CD14-positive monocyte (primary cell): ENCODE measurements around the gene CEP83. TPM values are rescaled to one million over a fixed set of nuclear protein-coding genes. Genes with fewer than 3 reads are reported as not detected.

Source experiments
- DNase-seq, 3 donors: peaks; one replicate each; pipeline ENCODE4 v3.0.0-alpha.2; 2011 to 2022
- H2AFZ ChIP-seq: 2 replicates; pipeline ENCODE4 v1.6.0; 2012; ENCODE audit warnings: mild to moderate bottlenecking, low read depth, low read length, inconsistent platforms; ENCODE audit not compliant: insufficient read depth, poor library complexity, severe bottlenecking
- H3K27ac ChIP-seq, 2 donors: 1 replicate in 1 of 2; 2 replicates in 1 of 2; pipeline ENCODE4 v1.5.1; 2012 to 2013; ENCODE audit warnings: low read length in 2 of 2, control low read depth in 1 of 2, inconsistent platforms in 1 of 2, low read depth in 1 of 2, mild to moderate bottlenecking in 1 of 2
- H3K27me3 ChIP-seq, 2 donors: one replicate each; pipeline versions ENCODE4 v1.6.0 to v1.6.1; 2011 to 2013; ENCODE audit warnings: low read length in 2 of 2; ENCODE audit not compliant: control insufficient read depth in 2 of 2, insufficient read depth in 2 of 2
- H3K36me3 ChIP-seq, 2 donors: replicated peaks in 1 of 2; 1 replicate in 1 of 2; 2 replicates in 1 of 2; pipeline versions ENCODE4 v1.5.1 to v1.6.1; 2012 to 2013; ENCODE audit warnings: low read length in 2 of 2, control low read depth in 1 of 2, inconsistent platforms in 1 of 2, mild to moderate bottlenecking in 1 of 2; ENCODE audit not compliant: insufficient read depth in 2 of 2, control insufficient read depth in 1 of 2
- H3K4me1 ChIP-seq, 2 donors: 1 replicate in 1 of 2; 2 replicates in 1 of 2; pipeline versions ENCODE4 v1.5.1 to v1.6.1; 2012 to 2013; ENCODE audit warnings: low read length in 2 of 2, control low read depth in 1 of 2, inconsistent platforms in 1 of 2, mild to moderate bottlenecking in 1 of 2, moderate library complexity in 1 of 2; ENCODE audit not compliant: insufficient read depth in 2 of 2, control insufficient read depth in 1 of 2
- H3K4me2 ChIP-seq: replicated peaks from 2 replicates; pipeline ENCODE3; 2012; ENCODE audit warnings: low read length, moderate library complexity, mild to moderate bottlenecking; ENCODE audit not compliant: poor library complexity, severe bottlenecking; ENCODE audit errors: extremely low read depth
- H3K4me3 ChIP-seq, 3 experiments: fragments of 200-600 bp in 1 of 3; sonication (generic) in 1 of 3; replicated peaks in 1 of 3; 1 replicate in 2 of 3; 2 replicates in 1 of 3; pipeline ENCODE4 v1.5.1; 2011 to 2013; ENCODE audit warnings: low read length in 3 of 3, mild to moderate bottlenecking in 3 of 3, control low read depth in 2 of 3, low read depth in 2 of 3, inconsistent platforms in 1 of 3, moderate library complexity in 1 of 3
- H3K79me2 ChIP-seq: 2 replicates; pipeline ENCODE4 v1.6.0; 2012; ENCODE audit warnings: mild to moderate bottlenecking, control low read depth, inconsistent platforms, low read length, moderate library complexity; ENCODE audit not compliant: insufficient read depth
- H3K9ac ChIP-seq: 2 replicates; pipeline ENCODE4 v1.6.0; 2017; ENCODE audit warnings: low read length, mild to moderate bottlenecking; ENCODE audit not compliant: insufficient read depth, poor library complexity, severe bottlenecking
- H3K9me3 ChIP-seq, 2 donors: replicated peaks in 1 of 2; 1 replicate in 1 of 2; 2 replicates in 1 of 2; pipeline versions ENCODE4 v1.5.1 to v1.6.1; 2012 to 2013; ENCODE audit warnings: low read length in 2 of 2, control low read depth in 1 of 2; ENCODE audit not compliant: control insufficient read depth in 1 of 2, insufficient read depth in 1 of 2
- H4K20me1 ChIP-seq: 2 replicates; pipeline ENCODE4 v1.6.0; 2012; ENCODE audit warnings: mild to moderate bottlenecking, low read length, control low read depth, moderate library complexity; ENCODE audit not compliant: insufficient read depth
- H3K27ac Mint-ChIP-seq, 7 donors: one replicate each; pipeline ENCODE4 v1.8.0; 2020; ENCODE audit warnings: mild to moderate bottlenecking in 7 of 7, mixed read lengths in 7 of 7, moderate library complexity in 6 of 7, inconsistent platforms in 2 of 7
- H3K27me3 Mint-ChIP-seq, 3 donors: one replicate each; pipeline ENCODE4 v1.8.0; 2021 to 2022; ENCODE audit warnings: low read depth in 3 of 3, mild to moderate bottlenecking in 3 of 3, mixed read lengths in 3 of 3, moderate library complexity in 3 of 3, inconsistent platforms in 1 of 3
- H3K36me3 Mint-ChIP-seq, 2 donors: one replicate each; pipeline ENCODE4 v1.8.0; 2020; ENCODE audit warnings: mixed read lengths in 2 of 2, inconsistent platforms in 1 of 2, mild to moderate bottlenecking in 1 of 2
- H3K4me1 Mint-ChIP-seq: one replicate; pipeline ENCODE4 v1.8.0; 2020; ENCODE audit warnings: mild to moderate bottlenecking, mixed read lengths
- H3K4me3 Mint-ChIP-seq, 2 donors: one replicate each; pipeline ENCODE4 v1.8.0; 2020; ENCODE audit warnings: mild to moderate bottlenecking in 2 of 2, mixed read lengths in 2 of 2, moderate library complexity in 1 of 2
- H3K9me3 Mint-ChIP-seq, 7 donors: one replicate each; pipeline ENCODE4 v1.8.0; 2020 to 2022; ENCODE audit warnings: mixed read lengths in 7 of 7, mild to moderate bottlenecking in 6 of 7, moderate library complexity in 6 of 7, inconsistent platforms in 2 of 7
- WGBS: methylation state at CpG from one replicate; pipeline ENCODE4 v1.1.5; 2013; ENCODE audit warnings: missing lambda C conversion rate; ENCODE audit not compliant: insufficient coverage; 5-methylcytosine and 5-hydroxymethylcytosine counted together
- intact Hi-C, 2 donors: fragments of 100-400 bp; cut with micrococcal nuclease; formaldehyde crosslinking; loops; one replicate each; pipeline versions ENCODE4 v1.15.0 to v1.15.1; 2023
- polyA plus RNA-seq, 3 donors: library from polyadenylated mRNA; depleted of rRNA in 1 of 3; unstranded in 2 of 3; stranded (reverse) in 1 of 3; fragments of 300-500 nt in 2 of 3; fragments of >200 nt in 1 of 3; fragmentation: Illumina TruSeq in 2 of 3; gene quantifications; 1 replicate in 2 of 3; 2 replicates in 1 of 3; pipeline ENCODE4 v1.2.3, GENCODE V29; 2012 to 2021
- TF ChIP-seq, protein P1 (sequence below): fragments of 200-600 bp; IDR thresholded peaks from one replicate; pipeline ENCODE4 v1.8.0; 2022; ENCODE audit warnings: antibody characterized with exemption, mild to moderate bottlenecking

Gene CEP83
- polyA plus RNA-seq, 3 donors = 0.73 to 3.1 (median 1.0) TPM

DNA sequence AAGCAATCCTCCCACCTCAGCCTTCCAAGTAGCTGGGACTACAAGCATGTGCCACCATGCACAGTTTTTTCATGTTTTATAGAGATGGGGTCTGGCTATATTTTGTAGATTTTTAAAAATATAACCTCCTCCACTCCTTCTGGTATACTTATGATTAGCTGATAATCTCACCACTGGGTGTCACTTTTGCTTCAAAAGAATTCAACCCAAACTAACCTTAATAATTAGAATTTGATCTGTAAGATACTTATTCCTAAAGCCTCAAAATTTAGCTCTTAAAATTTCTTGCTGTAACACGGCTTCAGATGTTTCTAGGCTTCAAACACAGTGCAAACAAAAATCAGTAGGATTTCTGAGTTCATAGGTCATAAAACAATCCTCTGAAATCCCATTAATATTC, 130.3 kb downstream of the CEP83 start:
- WGBS = 100% methylated on average over 1 of the region's 1 CpG
- Histone ChIP-seq H3K4me1 (no peaks in the 10 kb centered on the region), H3K36me3 (peaks cover 0 to 47% of the 10 kb centered on the region in 2 donors), H3K79me2 (no peaks in the 10 kb centered on the region), H2AFZ (no peak overlapping the region), H3K4me3 (no peak overlapping the region), H3K9ac (no peak overlapping the region), H4K20me1 (no peaks in the 10 kb centered on the region), H3K27me3 (no peaks in the 10 kb centered on the region), H3K4me2 (no peak overlapping the region), H3K9me3 (no peaks in the 10 kb centered on the region), H3K27ac (no peak overlapping the region)
- Mint-ChIP-seq H3K27me3 (no peaks in the 10 kb centered on the region), H3K9me3 (peaks cover 0 to 2% (median 0%) of the 10 kb centered on the region in 7 donors), H3K4me1 (peaks cover 3% of the 10 kb centered on the region), H3K36me3 (peaks cover 48 to 59% of the 10 kb centered on the region in 2 donors), H3K27ac (no peak overlapping the region), H3K4me3 (no peak overlapping the region)
- no peak for DNase-seq
- intact Hi-C loops = no loop called here
- TF ChIP-seq, protein P1, sequence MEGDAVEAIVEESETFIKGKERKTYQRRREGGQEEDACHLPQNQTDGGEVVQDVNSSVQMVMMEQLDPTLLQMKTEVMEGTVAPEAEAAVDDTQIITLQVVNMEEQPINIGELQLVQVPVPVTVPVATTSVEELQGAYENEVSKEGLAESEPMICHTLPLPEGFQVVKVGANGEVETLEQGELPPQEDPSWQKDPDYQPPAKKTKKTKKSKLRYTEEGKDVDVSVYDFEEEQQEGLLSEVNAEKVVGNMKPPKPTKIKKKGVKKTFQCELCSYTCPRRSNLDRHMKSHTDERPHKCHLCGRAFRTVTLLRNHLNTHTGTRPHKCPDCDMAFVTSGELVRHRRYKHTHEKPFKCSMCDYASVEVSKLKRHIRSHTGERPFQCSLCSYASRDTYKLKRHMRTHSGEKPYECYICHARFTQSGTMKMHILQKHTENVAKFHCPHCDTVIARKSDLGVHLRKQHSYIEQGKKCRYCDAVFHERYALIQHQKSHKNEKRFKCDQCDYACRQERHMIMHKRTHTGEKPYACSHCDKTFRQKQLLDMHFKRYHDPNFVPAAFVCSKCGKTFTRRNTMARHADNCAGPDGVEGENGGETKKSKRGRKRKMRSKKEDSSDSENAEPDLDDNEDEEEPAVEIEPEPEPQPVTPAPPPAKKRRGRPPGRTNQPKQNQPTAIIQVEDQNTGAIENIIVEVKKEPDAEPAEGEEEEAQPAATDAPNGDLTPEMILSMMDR = no peak

GRCh38 chr12:94327809-94328208, 131.9 kb downstream of the CEP83 start:
- Mint-ChIP-seq H3K27ac (peak overlapping the region in 1 of 7 donors; percentile 42), H3K4me3 (no peak overlapping the region), H3K36me3 (peaks cover 53 to 61% of the 10 kb centered on the region in 2 donors), H3K4me1 (no peaks in the 10 kb centered on the region), H3K27me3 (no peaks in the 10 kb centered on the region), H3K9me3 (peaks cover 0 to 3% (median 0%) of the 10 kb centered on the region in 7 donors)
- H3K79me2 ChIP-seq = no peaks in the 10 kb centered on the region
- no CpG with 5 or more reads among the region's 1 CpG for WGBS
- H3K4me1 ChIP-seq = no peaks in the 10 kb centered on the region
- H3K9me3 ChIP-seq = peaks cover 0 to 4% of the 10 kb centered on the region in 2 donors
- DNase-seq = no peak
- H3K36me3 ChIP-seq = peaks cover 4 to 57% of the 10 kb centered on the region in 2 donors
- no peaks in the 10 kb centered on the region for H4K20me1 ChIP-seq
- H3K9ac ChIP-seq = no peak overlapping the region
- TF ChIP-seq, protein P1 = no peak
- H3K4me3 ChIP-seq = no peak overlapping the region
- no peaks in the 10 kb centered on the region for H3K27me3 ChIP-seq
- H3K27ac ChIP-seq = no peak overlapping the region
- H2AFZ ChIP-seq = no peak overlapping the region
- H3K4me2 ChIP-seq = no peak overlapping the region
- intact Hi-C loops = no loop called here
